ENCODE results near the gene AK4. TPM values are rescaled to one million over a fixed set of nuclear protein-coding genes. Genes with fewer than 3 reads are reported as not detected.
"Not testable (repeated sequence)": the region's sequence is repeated elsewhere in the genome, so short reads cannot be mapped to it uniquely, and the experiment has no call there.

The AK4 gene
- total RNA-seq, 6 experiments from 2014 or later, result 108 to 171 (median 123) TPM

GRCh38 chr1:65138524-65138923, 9.5 kb upstream of the AK4 start:
- no peaks in the 10 kb centered on the region for H3K36me3 ChIP-seq
- DNase-seq, result no peak

GRCh38 chr1:65139793-65140192, 8.2 kb upstream of the AK4 start:
- peaks cover 0 to 13% (median 5%) of the 10 kb centered on the region in 4 donors for H3K4me1 ChIP-seq
- H3K4me3 ChIP-seq; H3K27ac ChIP-seq; ATAC-seq; DNase-seq; H3K9me3 ChIP-seq; H3K27me3 ChIP-seq; intact Hi-C loops (cut with DNase I); H3K36me3 ChIP-seq: not testable (repeated sequence)
- 71% methylated on average over 1 of the region's 3 CpGs for WGBS (ENCODE audit: insufficient coverage, low coverage, low lambda C conversion rate, missing lambda C conversion rate)

More at GRCh38 chr1:65138524-65138923, 9.5 kb upstream of the AK4 start:
- Histone ChIP-seq H3K27ac (no peak overlapping the region), H3K4me3 (no peak overlapping the region), H3K27me3 (no peaks in the 10 kb centered on the region), H3K9me3 (no peaks in the 10 kb centered on the region), H3K4me1 (peaks cover 0 to under 1% (median 0%) of the 10 kb centered on the region in 4 donors)
- intact Hi-C loops (cut with DNase I), result no loop called here
- 91% methylated on average over 1 of the region's 1 CpG for WGBS (ENCODE audit: insufficient coverage, low coverage, low lambda C conversion rate, missing lambda C conversion rate)
- no peak for ATAC-seq
- TF ChIP-seq POLR2A (IDR thresholded peaks at IDR 0.05), result no peak
- TF ChIP-seq, protein P1, sequence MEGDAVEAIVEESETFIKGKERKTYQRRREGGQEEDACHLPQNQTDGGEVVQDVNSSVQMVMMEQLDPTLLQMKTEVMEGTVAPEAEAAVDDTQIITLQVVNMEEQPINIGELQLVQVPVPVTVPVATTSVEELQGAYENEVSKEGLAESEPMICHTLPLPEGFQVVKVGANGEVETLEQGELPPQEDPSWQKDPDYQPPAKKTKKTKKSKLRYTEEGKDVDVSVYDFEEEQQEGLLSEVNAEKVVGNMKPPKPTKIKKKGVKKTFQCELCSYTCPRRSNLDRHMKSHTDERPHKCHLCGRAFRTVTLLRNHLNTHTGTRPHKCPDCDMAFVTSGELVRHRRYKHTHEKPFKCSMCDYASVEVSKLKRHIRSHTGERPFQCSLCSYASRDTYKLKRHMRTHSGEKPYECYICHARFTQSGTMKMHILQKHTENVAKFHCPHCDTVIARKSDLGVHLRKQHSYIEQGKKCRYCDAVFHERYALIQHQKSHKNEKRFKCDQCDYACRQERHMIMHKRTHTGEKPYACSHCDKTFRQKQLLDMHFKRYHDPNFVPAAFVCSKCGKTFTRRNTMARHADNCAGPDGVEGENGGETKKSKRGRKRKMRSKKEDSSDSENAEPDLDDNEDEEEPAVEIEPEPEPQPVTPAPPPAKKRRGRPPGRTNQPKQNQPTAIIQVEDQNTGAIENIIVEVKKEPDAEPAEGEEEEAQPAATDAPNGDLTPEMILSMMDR (IDR thresholded peaks at IDR 0.05), result no peak

DNA sequence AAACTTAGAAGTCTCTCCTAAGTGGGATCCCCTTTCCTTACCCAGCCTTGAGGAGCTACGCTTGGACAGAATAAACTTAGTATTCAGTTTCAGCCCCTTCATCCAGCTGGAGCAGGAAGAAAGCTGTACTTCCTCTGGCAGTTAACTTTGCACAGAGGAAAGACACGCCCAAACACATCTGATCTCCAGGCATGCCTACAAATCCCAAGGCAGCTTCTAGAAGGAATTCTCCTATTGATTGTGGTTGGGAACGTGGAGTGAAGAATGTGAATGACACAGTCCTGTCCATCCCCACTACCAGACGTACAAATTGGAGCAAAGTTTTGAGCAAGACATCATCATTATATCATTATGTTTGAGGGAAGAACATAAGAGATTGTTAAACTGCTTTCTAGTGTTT, 6.6 kb upstream of the AK4 start:
- H3K9me3 ChIP-seq, result no peaks in the 10 kb centered on the region
- no peak overlapping the region for H3K27ac ChIP-seq
- intact Hi-C loops (cut with DNase I), result no loop called here
- TF ChIP-seq POLR2A (IDR thresholded peaks at IDR 0.05), result no peak
- TF ChIP-seq, protein P1 (IDR thresholded peaks at IDR 0.05), result no peak
- ATAC-seq, result no peak
- WGBS (ENCODE audit: insufficient coverage, low coverage, low lambda C conversion rate, missing lambda C conversion rate), result 49% methylated on average over 4 of the region's 4 CpGs
- DNase-seq, result no peak
- H3K4me3 ChIP-seq, result no peak overlapping the region
- H3K4me1 ChIP-seq, result peaks cover 0 to 13% (median 6%) of the 10 kb centered on the region in 4 donors
- no peaks in the 10 kb centered on the region for H3K36me3 ChIP-seq
- no peaks in the 10 kb centered on the region for H3K27me3 ChIP-seq

DNA sequence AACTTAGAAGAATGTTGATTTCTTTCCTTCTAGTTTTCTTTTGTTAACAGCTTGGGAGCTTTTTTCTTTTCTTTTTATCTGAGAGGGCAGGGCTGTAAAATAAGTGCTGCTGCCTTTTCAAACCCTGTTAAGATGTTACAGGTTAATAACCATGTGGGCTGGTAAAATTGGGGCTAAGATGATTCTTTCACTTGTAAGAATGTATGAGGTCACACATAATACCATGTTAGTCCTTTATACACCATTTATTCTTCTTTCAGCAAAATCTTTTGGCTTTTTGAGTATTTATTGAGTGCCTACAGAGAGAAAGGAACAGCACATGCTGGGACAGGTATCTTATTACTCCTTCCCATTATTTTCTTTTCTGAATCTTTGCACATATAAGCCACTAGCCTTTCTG, 6.1 kb upstream of the AK4 start:
- no peak for ATAC-seq

GRCh38 chr1:65143112-65143658, 4.8 kb upstream of the AK4 start:
- 59% methylated on average over 3 of the region's 6 CpGs for WGBS (ENCODE audit: insufficient coverage, low coverage, low lambda C conversion rate, missing lambda C conversion rate)
- not testable (repeated sequence) for ATAC-seq, H3K9me3 ChIP-seq

More for the DNA sequence above, 6.1 kb upstream of the AK4 start:
- Histone ChIP-seq H3K4me1 (peaks cover 0 to 17% (median 6%) of the 10 kb centered on the region in 4 donors), H3K36me3 (no peaks in the 10 kb centered on the region), H3K9me3 (no peaks in the 10 kb centered on the region), H3K27ac (no peak overlapping the region), H3K4me3 (no peak overlapping the region), H3K27me3 (no peaks in the 10 kb centered on the region)
- DNase-seq, result no peak
- intact Hi-C loops (cut with DNase I), result no loop called here
- TF ChIP-seq, protein P1 (IDR thresholded peaks at IDR 0.05), result no peak
- TF ChIP-seq POLR2A (IDR thresholded peaks at IDR 0.05), result no peak

More at GRCh38 chr1:65143112-65143658, 4.8 kb upstream of the AK4 start:
- H3K27me3 ChIP-seq; DNase-seq; H3K4me3 ChIP-seq; intact Hi-C loops (cut with DNase I); H3K36me3 ChIP-seq; H3K27ac ChIP-seq: not testable (repeated sequence)
- H3K4me1 ChIP-seq, result peaks cover 0 to 22% (median 6%) of the 10 kb centered on the region in 4 donors
